Measurements from ENCODE around the gene CIDEB. TPM values are rescaled to one million over a fixed set of nuclear protein-coding genes. Genes with fewer than 3 reads are reported as not detected.
A peak's percentile ranks its signal among the peaks of the same experiment; 100 is the strongest.

The CIDEB gene
- total and polyA plus RNA-seq, 2 of the 8 experiments (the other 6 are each of a cell fraction or from before 2014, with no cell fraction given), result 0.11 TPM; not detected in 1

GRCh38 chr14:24331731-24332267 lies 24.0 kb upstream of the CIDEB start:
- Histone ChIP-seq H4K91ac (replicated peaks; ENCODE audit: insufficient read length, low read length) (no peak overlapping the region), H2BK20ac (ENCODE audit: low read length) (no peak overlapping the region), H3K4me1 (replicated peaks in 1 of 4; ENCODE audit: control insufficient read depth in 3 of 4, insufficient read depth in 4 of 4, low read length in 3 of 4) (peaks cover 0 to 16% (median 9%) of the 10 kb centered on the region in 4 experiments; a peak in 5 of 7 replicates), H3K9ac (replicated peaks in 1 of 4; ENCODE audit: extremely low read depth in 1 of 4, low read depth in 3 of 4, low read length in 3 of 4) (no peak overlapping the region), H3K27ac (ENCODE audit: low read depth, low read length) (no peak overlapping the region), H2AK5ac (ENCODE audit: low read depth, low read length) (no peak overlapping the region), H3K27me3 (replicated peaks in 1 of 4; ENCODE audit: control insufficient read depth in 3 of 4, extremely low read depth in 1 of 4, insufficient read depth in 3 of 4, low read length in 3 of 4) (peaks cover 34 to 78% (median 53%) of the 10 kb centered on the region in 4 experiments), H2BK12ac (ENCODE audit: low read depth, low read length) (peak overlapping the region; percentile 12; the same call in 1 of the 2 replicates), H3K23me2 (ENCODE audit: low read depth, low read length) (peaks cover 18% of the 10 kb centered on the region), H3K4ac (replicated peaks; ENCODE audit: insufficient read length, low read depth, low read length) (no peak overlapping the region), H3K56ac (replicated peaks; ENCODE audit: insufficient read length, low read depth, low read length) (no peak overlapping the region), H2BK15ac (ENCODE audit: low read length) (peak overlapping the region; percentile 3), H4K5ac (ENCODE audit: insufficient read length, low read depth, low read length) (no peak overlapping the region), H2BK5ac (ENCODE audit: low read depth, low read length) (0 out of 2 replicates have a peak overlapping the region, but pooled peaks have one; percentile 80), H3K36me3 (ENCODE audit: control insufficient read depth in 2 of 4, insufficient read depth in 4 of 4, low read length in 3 of 4) (no peaks in the 10 kb centered on the region), H3K14ac (ENCODE audit: insufficient read length) (no peak overlapping the region), H2BK120ac (replicated peaks; ENCODE audit: low read depth, low read length) (no peak overlapping the region), H3K79me2 (ENCODE audit: control insufficient read depth in 1 of 2, insufficient read depth in 2 of 2, low read length in 2 of 2) (no peaks in the 10 kb centered on the region), H4K8ac (ENCODE audit: extremely low read depth, insufficient read depth, low read length) (no peak overlapping the region), H3K18ac (ENCODE audit: extremely low read depth, low read length) (no peak overlapping the region), H3K79me1 (ENCODE audit: low read depth, low read length) (no peaks in the 10 kb centered on the region), H2AFZ (ENCODE audit: low read length) (no peak overlapping the region; the same call in 1 of the 2 replicates), H3K4me2 (ENCODE audit: insufficient read depth in 1 of 2, low read depth in 2 of 2, low read length in 2 of 2) (peak overlapping the region; percentile 76 to 98), H3K23ac (ENCODE audit: insufficient read length) (no peak overlapping the region), H3K4me3 (ENCODE audit: extremely low read depth in 1 of 4, insufficient read depth in 2 of 4, low read depth in 3 of 4, low read length in 4 of 4) (peak overlapping the region in 2 of 4 experiments; percentile 32 to 62; a peak in 5 of 8 replicates), H4K20me1 (replicated peaks in 1 of 2; ENCODE audit: control insufficient read depth in 1 of 2, insufficient read depth in 2 of 2, low read length in 2 of 2) (peaks cover 0 to 2% of the 10 kb centered on the region in 2 experiments), H3K9me3 (ENCODE audit: insufficient read depth in 2 of 2, low read depth in 1 of 2, low read length in 1 of 2) (no peaks in the 10 kb centered on the region)
- peak in 1 of 2 experiments; percentile 65 for DNase-seq (ENCODE audit: low read depth in 1 of 2, low spot score in 2 of 2)
- TF ChIP-seq SIN3A (conservative IDR thresholded peaks at IDR 0.05 in 1 of 2, IDR thresholded peaks at IDR 0.05 in 1 of 2; ENCODE audit: low read depth in 1 of 2, low read length in 2 of 2), result peak in 1 of 2 experiments; percentile 20; a peak in 1 of 4 replicates
- TF ChIP-seq TCF12 (IDR thresholded peaks at IDR 0.05; ENCODE audit: low read depth, low read length), result no peak
- 0 out of 2 replicates have a peak, but pooled peaks have one; percentile 6 for TF ChIP-seq TBP (IDR thresholded peaks at IDR 0.05; ENCODE audit: low read depth, low read length)
- TF ChIP-seq RNF2 (IDR thresholded peaks at IDR 0.05; ENCODE audit: borderline replicate concordance, low read depth, low read length, missing control alignments, poor library complexity, severe bottlenecking), result no peak
- no peak for TF ChIP-seq CEBPB (IDR thresholded peaks at IDR 0.05; ENCODE audit: low read depth, low read length)
- TF ChIP-seq HDAC2 (IDR thresholded peaks at IDR 0.05; ENCODE audit: borderline replicate concordance in 1 of 2, low read depth in 2 of 2, low read length in 2 of 2), result no peak
- no peak for TF ChIP-seq CTBP2 (IDR thresholded peaks at IDR 0.05; ENCODE audit: borderline replicate concordance, insufficient read depth, insufficient read length, low read length)
- TF ChIP-seq CBX5 (IDR thresholded peaks at IDR 0.05; ENCODE audit: low read depth, low read length), result no peak
- no peak for TF ChIP-seq TAF1 (IDR thresholded peaks at IDR 0.05; ENCODE audit: low read depth, low read length)
- POLR2A ChIA-PET (ENCODE audit: partially characterized antibody), result interaction anchor here (1.1 to 5.8 kb wide), 7 partner anchors 13 to 110 kb away, joined by 3 to 46 read pairs (median 4); partner anchors contain the start of genes CBLN3, KHNYN and TINF2
- no peak for FAIRE-seq
- CTCF ChIA-PET (ENCODE audit: partially characterized antibody), result interaction anchor here (0.6 to 27.8 kb wide), 28 partner anchors 9 to 732 kb away, joined by 3 to 664 read pairs (median 4); partner anchors contain the start of genes CBLN3, CHMP4A, CIDEB and EMC9
- 63% methylated on average over 26 of the region's 26 CpGs; no CpG with 5 or more reads in 1 of the 2 experiments for WGBS, 2 experiments (ENCODE audit: extremely low coverage in 1 of 2, insufficient coverage in 1 of 2, insufficient read length in 1 of 2, insufficient replicate concordance in 2 of 2, low coverage in 1 of 2, low lambda C conversion rate in 2 of 2, missing lambda C conversion rate in 1 of 2)
